Body of pancreas (tissue), 4 donors: ENCODE data around the gene ZP2. TPM values are rescaled to one million over a fixed set of nuclear protein-coding genes. Genes with fewer than 3 reads are reported as not detected.

ENCODE experiments used
- ATAC-seq: fragments of 150-250 bp; one replicate; pipeline ENCODE4 v1.9.1; 2016
- DNase-seq, 4 donors: peaks; one replicate each; pipeline ENCODE4 v3.0.0-alpha.2; 2019
- H3K27ac ChIP-seq, 4 donors: fragments of 200-600 bp; sonication (generic); 1 replicate in 3 of 4; 2 replicates in 1 of 4; pipeline versions ENCODE4 v1.5.1 to v1.6.1; 2016 to 2019; ENCODE audit warnings: mild to moderate bottlenecking in 1 of 4, mixed read lengths in 1 of 4, moderate library complexity in 1 of 4
- H3K27me3 ChIP-seq, 2 donors: fragments of 200-600 bp; sonication (generic); one replicate each; pipeline ENCODE4 v1.6.0; 2016; ENCODE audit warnings: mild to moderate bottlenecking in 1 of 2
- H3K36me3 ChIP-seq, 2 donors: fragments of 200-600 bp; sonication (generic); replicated peaks in 1 of 2; 2 replicates each; pipeline ENCODE4 v1.5.1; 2016; ENCODE audit warnings: low read depth in 2 of 2; ENCODE audit not compliant: insufficient read depth in 1 of 2
- H3K4me1 ChIP-seq: fragments of 200-600 bp; sonication (generic); one replicate; pipeline ENCODE4 v1.6.0; 2016
- H3K4me3 ChIP-seq, 2 donors: fragments of 200-600 bp; sonication (generic); 1 replicate in 1 of 2; 2 replicates in 1 of 2; pipeline ENCODE4 v1.5.1; 2016 to 2019
- H3K9me3 ChIP-seq, 3 donors: fragments of 200-600 bp; sonication (generic); 1 replicate in 2 of 3; 2 replicates in 1 of 3; pipeline ENCODE4 v1.5.1; 2016
- POLR2A ChIP-seq, 3 donors: fragments of 450-650 bp; IDR thresholded peaks; one replicate each; pipeline ENCODE4 v1.6.1; 2016; ENCODE audit warnings: antibody characterized with exemption in 3 of 3, mild to moderate bottlenecking in 2 of 3
- WGBS, 2 donors: methylation state at CpG; one replicate each; pipeline ENCODE4 v1.1.5; 2017; 5-methylcytosine and 5-hydroxymethylcytosine counted together
- intact Hi-C: fragments of 100-400 bp; cut with DNase I; formaldehyde crosslinking; loops from one replicate; pipeline ENCODE4 v1.15.1; 2023
- total RNA-seq, 2 donors: library from RNA; depleted of rRNA; stranded (reverse); fragments of >200 nt; gene quantifications; one replicate each; pipeline ENCODE4 v1.1.0, GENCODE V29; 2016
- TF ChIP-seq, protein P1 (sequence below), 7 experiments: fragments of 450-650 bp in 4 of 7; fragments of 200-600 bp in 3 of 7; sonication (generic) in 3 of 7; IDR thresholded peaks; one replicate each; pipeline ENCODE4 v1.5.1; 2016 to 2019; ENCODE audit warnings: antibody characterized with exemption in 7 of 7

Gene ZP2
- total RNA-seq, 2 donors from 2014 or later, result not detected

DNA sequence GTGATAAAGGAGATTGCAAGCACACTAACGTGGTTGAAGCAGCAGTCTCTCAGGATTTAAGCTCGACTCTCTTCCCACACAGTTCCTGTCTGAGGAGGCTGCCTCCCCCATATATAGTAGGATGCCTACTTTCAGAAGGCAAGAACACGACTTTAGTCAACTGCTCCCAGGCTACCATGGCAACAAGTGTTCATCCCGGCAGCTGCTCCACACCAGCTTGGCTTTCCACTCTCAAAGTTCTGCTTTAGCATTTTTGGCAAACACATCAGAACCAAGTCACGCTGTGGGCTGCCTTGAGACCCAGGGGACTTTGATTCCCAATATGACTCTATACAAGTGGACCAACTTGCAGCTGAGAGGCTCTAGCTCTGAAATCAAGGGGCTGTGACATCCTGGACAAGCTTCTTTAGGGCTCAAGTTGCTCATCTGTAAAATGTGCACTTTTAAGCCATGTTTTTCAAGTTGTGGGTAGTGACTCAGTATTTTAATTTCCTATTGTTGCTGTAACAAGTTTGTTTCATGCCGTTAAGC, 16.5 kb downstream of the ZP2 start:
- ATAC-seq (no peak), DNase-seq (no peak)
- Histone ChIP-seq H3K4me3 (no peak overlapping the region), H3K27ac (no peak overlapping the region), H3K9me3 (no peaks in the 10 kb centered on the region), H3K4me1 (no peaks in the 10 kb centered on the region), H3K36me3 (no peaks in the 10 kb centered on the region), H3K27me3 (no peaks in the 10 kb centered on the region)
- intact Hi-C loops, result loop anchor here (5.0 kb wide), 1 partner anchor 102 kb away; no protein-coding TSS in a partner anchor
- WGBS, 2 donors, result 41 to 42% methylated on average over 3 to 6 of the region's 6 CpGs
- TF ChIP-seq, protein P1, sequence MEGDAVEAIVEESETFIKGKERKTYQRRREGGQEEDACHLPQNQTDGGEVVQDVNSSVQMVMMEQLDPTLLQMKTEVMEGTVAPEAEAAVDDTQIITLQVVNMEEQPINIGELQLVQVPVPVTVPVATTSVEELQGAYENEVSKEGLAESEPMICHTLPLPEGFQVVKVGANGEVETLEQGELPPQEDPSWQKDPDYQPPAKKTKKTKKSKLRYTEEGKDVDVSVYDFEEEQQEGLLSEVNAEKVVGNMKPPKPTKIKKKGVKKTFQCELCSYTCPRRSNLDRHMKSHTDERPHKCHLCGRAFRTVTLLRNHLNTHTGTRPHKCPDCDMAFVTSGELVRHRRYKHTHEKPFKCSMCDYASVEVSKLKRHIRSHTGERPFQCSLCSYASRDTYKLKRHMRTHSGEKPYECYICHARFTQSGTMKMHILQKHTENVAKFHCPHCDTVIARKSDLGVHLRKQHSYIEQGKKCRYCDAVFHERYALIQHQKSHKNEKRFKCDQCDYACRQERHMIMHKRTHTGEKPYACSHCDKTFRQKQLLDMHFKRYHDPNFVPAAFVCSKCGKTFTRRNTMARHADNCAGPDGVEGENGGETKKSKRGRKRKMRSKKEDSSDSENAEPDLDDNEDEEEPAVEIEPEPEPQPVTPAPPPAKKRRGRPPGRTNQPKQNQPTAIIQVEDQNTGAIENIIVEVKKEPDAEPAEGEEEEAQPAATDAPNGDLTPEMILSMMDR (IDR thresholded peaks at IDR 0.05), result no peak
- TF ChIP-seq POLR2A (IDR thresholded peaks at IDR 0.05), result no peak

DNA sequence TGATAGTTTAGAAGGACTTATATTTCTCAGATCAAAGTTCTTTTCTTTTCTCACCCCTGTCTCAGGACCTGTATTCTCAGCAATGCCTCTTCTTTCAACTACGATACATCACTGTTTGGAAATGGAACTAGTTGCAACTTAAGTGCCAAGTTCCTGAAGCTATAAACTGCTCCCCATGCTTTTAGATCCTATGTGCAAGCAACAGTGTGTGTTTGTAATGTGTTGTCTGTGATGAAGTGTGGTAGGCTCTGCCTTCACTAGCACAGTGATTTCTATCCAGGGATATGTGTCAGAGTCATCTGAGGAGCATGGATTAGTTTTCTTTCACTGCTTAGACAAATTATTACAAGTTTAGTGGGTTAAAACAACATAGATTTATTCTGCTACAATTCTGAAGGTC, 18.4 kb downstream of the ZP2 start:
- Histone ChIP-seq H3K4me3 (no peak overlapping the region), H3K27ac (no peak overlapping the region), H3K4me1 (peaks cover 8% of the 10 kb centered on the region), H3K27me3 (no peaks in the 10 kb centered on the region), H3K9me3 (no peaks in the 10 kb centered on the region), H3K36me3 (no peaks in the 10 kb centered on the region)
- ATAC-seq (no peak), DNase-seq (no peak)
- intact Hi-C loops, result loop anchor here (5.0 kb wide), 1 partner anchor 104 kb away; no protein-coding TSS in a partner anchor
- WGBS, 2 donors, result 77 to 85% methylated on average over 1 of the region's 1 CpG
- no peak for TF ChIP-seq POLR2A (IDR thresholded peaks at IDR 0.05)
- TF ChIP-seq, protein P1 (IDR thresholded peaks at IDR 0.05), result no peak

DNA sequence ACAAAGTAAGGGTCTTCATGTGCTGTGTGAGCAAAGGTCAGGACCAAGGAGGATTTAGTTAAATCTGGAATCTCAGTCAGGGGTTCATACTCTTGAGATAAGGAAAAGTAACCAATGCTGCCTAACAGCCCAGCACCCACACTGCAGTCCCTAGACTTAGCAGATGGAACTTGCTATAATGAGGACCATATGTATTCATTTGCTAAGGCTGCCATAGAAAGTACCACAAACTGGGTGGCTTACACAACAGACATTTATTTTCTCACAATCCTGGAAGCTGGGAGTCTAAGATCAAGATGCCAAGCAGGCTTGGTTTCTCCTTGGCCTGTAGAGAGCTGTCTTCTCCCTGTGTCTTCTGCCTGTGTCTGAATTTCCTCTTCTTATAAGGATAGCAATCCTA, 20.8 kb downstream of the ZP2 start:
- DNase-seq, result no peak
- intact Hi-C loops, result loop anchor here (5.0 kb wide), 1 partner anchor 107 kb away; no protein-coding TSS in a partner anchor
- no peaks in the 10 kb centered on the region for H3K9me3 ChIP-seq
- H3K27me3 ChIP-seq, result no peaks in the 10 kb centered on the region
- no peak overlapping the region for H3K27ac ChIP-seq
- ATAC-seq, result no peak
- TF ChIP-seq, protein P1 (IDR thresholded peaks at IDR 0.05), result no peak
- TF ChIP-seq POLR2A (IDR thresholded peaks at IDR 0.05), result no peak
- no peak overlapping the region for H3K4me3 ChIP-seq
- H3K36me3 ChIP-seq, result no peaks in the 10 kb centered on the region
- H3K4me1 ChIP-seq, result peaks cover 8% of the 10 kb centered on the region

DNA sequence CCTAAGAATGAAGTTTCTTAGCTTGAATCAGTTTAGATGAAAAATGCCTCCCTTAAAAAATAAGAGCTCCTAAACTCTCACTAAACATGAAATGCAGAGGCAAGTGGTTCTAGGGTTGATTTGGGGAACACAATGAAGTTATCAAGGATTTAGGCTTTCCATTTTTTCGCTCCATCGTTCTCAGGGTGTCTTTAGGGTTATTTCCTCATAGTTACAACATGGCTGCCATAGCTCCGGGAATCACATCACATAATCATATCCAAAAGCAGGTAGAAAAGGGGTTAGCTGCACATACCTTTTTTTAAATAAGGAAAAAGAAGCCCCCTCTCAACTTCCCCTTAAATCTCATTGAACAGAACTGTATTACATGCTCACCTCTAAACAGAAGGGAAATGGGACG, 21.4 kb downstream of the ZP2 start:
- Histone ChIP-seq H3K4me1 (peaks cover 8% of the 10 kb centered on the region), H3K4me3 (no peak overlapping the region), H3K9me3 (no peaks in the 10 kb centered on the region), H3K36me3 (no peaks in the 10 kb centered on the region), H3K27ac (no peak overlapping the region), H3K27me3 (no peaks in the 10 kb centered on the region)
- intact Hi-C loops, result loop anchor here (5.0 kb wide), 1 partner anchor 107 kb away; no protein-coding TSS in a partner anchor
- TF ChIP-seq, protein P1 (IDR thresholded peaks at IDR 0.05), result no peak
- no peak for TF ChIP-seq POLR2A (IDR thresholded peaks at IDR 0.05)
- WGBS, 2 donors, result 74 to 88% methylated on average over 4 of the region's 4 CpGs
- no peak for ATAC-seq
- DNase-seq, result no peak

DNA sequence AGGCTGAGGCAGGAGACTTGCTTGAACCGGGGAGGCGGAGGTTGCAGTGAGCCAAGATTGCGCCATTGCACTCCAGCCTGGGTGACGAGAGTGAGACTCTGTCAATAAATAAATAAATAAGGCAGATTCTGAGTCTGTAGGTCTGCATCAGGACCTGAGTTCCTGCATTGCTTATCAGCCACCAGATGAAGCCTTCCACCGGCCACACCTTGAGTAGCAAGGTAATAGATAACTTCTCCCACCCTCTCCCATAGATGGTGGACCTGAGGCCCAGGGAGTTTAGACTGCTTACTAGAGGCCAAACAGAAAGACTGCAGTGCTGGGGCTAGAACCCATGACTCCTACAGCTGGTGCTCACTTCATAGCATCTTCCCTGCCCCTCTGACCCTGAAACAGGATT, 22.1 kb downstream of the ZP2 start:
- ATAC-seq (no peak), DNase-seq (no peak)
- no peak for TF ChIP-seq POLR2A (IDR thresholded peaks at IDR 0.05)
- TF ChIP-seq, protein P1 (IDR thresholded peaks at IDR 0.05), result no peak
- Histone ChIP-seq H3K36me3 (no peaks in the 10 kb centered on the region), H3K4me3 (no peak overlapping the region), H3K27me3 (no peaks in the 10 kb centered on the region), H3K4me1 (peaks cover 8% of the 10 kb centered on the region), H3K9me3 (no peaks in the 10 kb centered on the region), H3K27ac (no peak overlapping the region)
- WGBS, 2 donors, result 36 to 54% methylated on average over 5 of the region's 5 CpGs
- intact Hi-C loops, result no loop called here
